Suprapubic skin (tissue), 4 donors: ENCODE data around the gene TNS3. TPM values are rescaled to one million over a fixed set of nuclear protein-coding genes. Genes with fewer than 3 reads are reported as not detected.

Experiments used
- DNase-seq, 2 donors: peaks; one replicate each; pipeline ENCODE4 v3.0.0-alpha.2; 2019; ENCODE audit warnings: low spot score in 2 of 2
- H3K27ac ChIP-seq: fragments of 200-600 bp; sonication (generic); one replicate; pipeline ENCODE4 v1.5.1; 2019
- H3K27me3 ChIP-seq: fragments of 200-600 bp; sonication (generic); one replicate; pipeline ENCODE4 v1.5.1; 2019
- H3K36me3 ChIP-seq: fragments of 200-600 bp; sonication (generic); one replicate; pipeline ENCODE4 v1.5.1; 2019
- H3K4me1 ChIP-seq: fragments of 200-600 bp; sonication (generic); one replicate; pipeline ENCODE4 v1.5.1; 2019
- H3K4me3 ChIP-seq: fragments of 200-600 bp; sonication (generic); one replicate; pipeline ENCODE4 v1.5.1; 2019; ENCODE audit warnings: mild to moderate bottlenecking
- H3K9me3 ChIP-seq: fragments of 200-600 bp; sonication (generic); one replicate; pipeline ENCODE4 v1.5.1; 2019
- EP300 ChIP-seq: sonication (generic); formaldehyde crosslinking; IDR thresholded peaks from one replicate; pipeline ENCODE4 v1.6.1; 2017; ENCODE audit warnings: antibody characterized with exemption
- POLR2A ChIP-seq, 2 donors: fragments of 450-650 bp; IDR thresholded peaks; one replicate each; pipeline ENCODE4 v1.6.1; 2017; ENCODE audit warnings: antibody characterized with exemption in 2 of 2, mild to moderate bottlenecking in 2 of 2, moderate library complexity in 2 of 2
- POLR2AphosphoS5 ChIP-seq, 3 donors: sonication (generic); formaldehyde crosslinking; IDR thresholded peaks; one replicate each; pipeline ENCODE4 v1.6.1; 2017; ENCODE audit warnings: antibody characterized with exemption in 3 of 3
- WGBS: methylation state at CpG from one replicate; pipeline ENCODE4 v1.1.5; 2018; 5-methylcytosine and 5-hydroxymethylcytosine counted together
- total RNA-seq, 4 donors: library from RNA; depleted of rRNA; stranded (reverse); fragments of >200 nt; gene quantifications; one replicate each; pipeline ENCODE4 v1.1.0, GENCODE V29; 2016
- TF ChIP-seq, protein P1 (sequence below), 2 donors: fragments of 200-600 bp in 1 of 2; fragments of 450-650 bp in 1 of 2; sonication (generic) in 1 of 2; IDR thresholded peaks; one replicate each; pipeline ENCODE4 v1.5.1; 2016 to 2019; ENCODE audit warnings: antibody characterized with exemption in 2 of 2, mild to moderate bottlenecking in 1 of 2, moderate library complexity in 1 of 2

Gene TNS3
- total RNA-seq, 4 donors from 2014 or later = 14.3 to 53.0 (median 31.9) TPM

DNA sequence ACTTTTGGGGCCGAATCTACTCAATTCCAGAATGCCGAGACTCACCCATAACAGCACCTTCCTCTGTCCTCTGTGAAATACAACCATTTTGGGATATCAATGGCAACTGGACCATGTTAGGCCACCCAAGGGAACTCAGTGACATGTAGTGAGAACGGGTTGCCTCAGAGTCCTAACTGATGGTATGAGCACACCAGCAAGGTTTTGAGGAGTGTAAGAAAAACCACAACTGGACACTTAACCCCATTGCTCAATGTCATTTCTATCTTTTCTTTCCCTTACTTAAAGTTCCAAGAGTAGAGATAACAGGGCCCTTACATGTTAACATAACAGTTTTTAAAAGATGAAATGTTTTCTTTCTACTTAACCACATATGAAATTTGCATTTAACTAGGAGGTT lies 67.1 kb downstream of the TNS3 start:
- TF ChIP-seq POLR2AphosphoS5 (IDR thresholded peaks at IDR 0.05) = no peak
- TF ChIP-seq EP300 = no peak
- no peak for TF ChIP-seq POLR2A (IDR thresholded peaks at IDR 0.05)
- TF ChIP-seq, protein P1, sequence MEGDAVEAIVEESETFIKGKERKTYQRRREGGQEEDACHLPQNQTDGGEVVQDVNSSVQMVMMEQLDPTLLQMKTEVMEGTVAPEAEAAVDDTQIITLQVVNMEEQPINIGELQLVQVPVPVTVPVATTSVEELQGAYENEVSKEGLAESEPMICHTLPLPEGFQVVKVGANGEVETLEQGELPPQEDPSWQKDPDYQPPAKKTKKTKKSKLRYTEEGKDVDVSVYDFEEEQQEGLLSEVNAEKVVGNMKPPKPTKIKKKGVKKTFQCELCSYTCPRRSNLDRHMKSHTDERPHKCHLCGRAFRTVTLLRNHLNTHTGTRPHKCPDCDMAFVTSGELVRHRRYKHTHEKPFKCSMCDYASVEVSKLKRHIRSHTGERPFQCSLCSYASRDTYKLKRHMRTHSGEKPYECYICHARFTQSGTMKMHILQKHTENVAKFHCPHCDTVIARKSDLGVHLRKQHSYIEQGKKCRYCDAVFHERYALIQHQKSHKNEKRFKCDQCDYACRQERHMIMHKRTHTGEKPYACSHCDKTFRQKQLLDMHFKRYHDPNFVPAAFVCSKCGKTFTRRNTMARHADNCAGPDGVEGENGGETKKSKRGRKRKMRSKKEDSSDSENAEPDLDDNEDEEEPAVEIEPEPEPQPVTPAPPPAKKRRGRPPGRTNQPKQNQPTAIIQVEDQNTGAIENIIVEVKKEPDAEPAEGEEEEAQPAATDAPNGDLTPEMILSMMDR (IDR thresholded peaks at IDR 0.05) = no peak
- Histone ChIP-seq H3K4me1 (peaks cover 24% of the 10 kb centered on the region), H3K36me3 (no peaks in the 10 kb centered on the region), H3K9me3 (no peaks in the 10 kb centered on the region), H3K27ac (no peak overlapping the region), H3K27me3 (no peaks in the 10 kb centered on the region), H3K4me3 (no peak overlapping the region)
- WGBS = 99% methylated on average over 3 of the region's 3 CpGs
- no peak for DNase-seq

DNA sequence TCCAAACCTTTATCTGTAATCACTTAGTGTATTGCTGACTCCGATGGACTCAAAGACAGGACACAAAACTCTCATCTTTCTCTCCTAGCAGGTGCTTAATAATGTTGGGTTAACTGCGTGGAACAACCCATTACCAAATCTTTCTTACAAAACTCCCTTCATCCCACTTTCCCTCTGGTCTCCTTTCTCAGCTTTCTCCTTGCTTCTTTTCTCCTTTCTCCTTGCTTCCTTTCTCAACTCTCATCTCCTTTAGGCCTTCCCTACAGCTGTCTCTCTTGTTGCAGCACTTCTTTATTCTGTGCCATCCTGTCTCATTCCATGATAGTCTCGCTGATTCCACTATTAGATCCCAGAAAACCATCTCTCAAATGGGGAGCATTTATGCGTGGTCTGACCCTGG lies 67.5 kb downstream of the TNS3 start:
- H3K27ac ChIP-seq = peak overlapping the region; percentile 3

DNA sequence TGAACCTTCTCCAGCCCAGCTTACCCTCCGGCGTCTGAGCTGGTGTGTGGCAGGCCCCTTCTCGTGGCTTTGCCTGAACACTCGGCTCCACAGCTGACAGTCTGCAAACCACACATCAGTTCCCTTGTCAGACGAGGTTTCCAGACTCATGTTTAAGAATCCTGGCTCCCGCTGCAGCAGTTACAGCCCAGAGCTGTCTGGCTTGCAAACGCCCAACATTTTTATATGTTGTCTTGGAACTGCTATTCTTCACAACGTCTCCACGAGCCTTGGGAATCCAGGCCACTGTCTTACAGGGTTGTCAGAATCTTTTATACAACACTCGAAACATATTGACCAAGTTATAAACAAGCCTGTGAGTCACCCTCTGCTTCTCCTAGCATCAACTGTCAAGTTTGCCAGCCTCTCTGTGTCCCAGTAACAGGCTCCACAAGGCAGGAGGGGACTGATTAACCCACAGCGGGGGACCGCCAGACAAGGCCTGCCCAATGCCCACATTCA lies 68.1 kb downstream of the TNS3 start:
- no peaks in the 10 kb centered on the region for H3K9me3 ChIP-seq
- no peaks in the 10 kb centered on the region for H3K27me3 ChIP-seq
- peaks cover 17% of the 10 kb centered on the region for H3K4me1 ChIP-seq
- H3K27ac ChIP-seq = peak overlapping the region; percentile 3
- no peak for DNase-seq
- TF ChIP-seq, protein P1 (IDR thresholded peaks at IDR 0.05) = no peak
- TF ChIP-seq POLR2AphosphoS5 (IDR thresholded peaks at IDR 0.05) (no peak), POLR2A (IDR thresholded peaks at IDR 0.05) (no peak), EP300 (no peak)
- H3K36me3 ChIP-seq = no peaks in the 10 kb centered on the region
- WGBS = 29% methylated on average over 12 of the region's 12 CpGs
- H3K4me3 ChIP-seq = no peak overlapping the region

More for the DNA sequence above, 67.5 kb downstream of the TNS3 start:
- Histone ChIP-seq H3K4me3 (no peak overlapping the region), H3K27me3 (no peaks in the 10 kb centered on the region), H3K9me3 (no peaks in the 10 kb centered on the region), H3K4me1 (peaks cover 20% of the 10 kb centered on the region), H3K36me3 (no peaks in the 10 kb centered on the region)
- 90% methylated on average over 4 of the region's 4 CpGs for WGBS
- TF ChIP-seq, protein P1 (IDR thresholded peaks at IDR 0.05) = no peak
- TF ChIP-seq POLR2AphosphoS5 (IDR thresholded peaks at IDR 0.05) (no peak), EP300 (no peak), POLR2A (IDR thresholded peaks at IDR 0.05) (no peak)
- DNase-seq = no peak

DNA sequence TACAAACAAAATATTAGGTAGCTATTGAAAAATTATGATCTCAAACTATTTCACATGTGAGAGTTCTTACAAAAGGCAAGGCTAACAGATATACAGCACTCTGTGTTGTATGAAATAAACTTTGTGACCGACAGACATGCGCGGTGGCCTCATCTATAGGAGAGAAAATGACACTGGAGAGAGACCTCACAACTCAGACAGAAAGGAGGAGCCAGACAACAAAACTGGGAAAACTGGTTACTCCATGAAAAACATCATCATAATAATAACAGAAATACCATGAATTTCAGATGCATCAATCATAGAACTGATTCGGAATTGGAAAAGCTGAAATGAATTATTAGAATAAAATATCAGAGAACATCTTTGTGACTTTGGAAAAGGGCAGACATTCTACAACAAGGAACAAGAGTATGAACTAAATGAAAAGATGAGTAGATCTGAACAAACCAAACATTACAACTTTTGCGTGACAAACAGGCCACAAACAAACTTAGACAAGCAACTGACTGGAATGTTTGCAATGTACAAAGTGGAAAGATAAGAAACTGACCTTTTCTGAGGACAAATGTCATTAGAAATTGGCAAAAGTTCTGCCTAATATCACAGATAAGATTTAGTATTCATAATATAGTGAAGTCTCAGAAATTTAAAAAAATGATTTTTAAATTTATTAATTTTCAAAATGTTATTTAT lies 69.3 kb downstream of the TNS3 start:
- 68% methylated on average over 5 of the region's 5 CpGs for WGBS
- peak overlapping the region; percentile 3 for H3K27ac ChIP-seq
- DNase-seq = no peak
- H3K27me3 ChIP-seq = no peaks in the 10 kb centered on the region
- no peaks in the 10 kb centered on the region for H3K9me3 ChIP-seq
- no peak overlapping the region for H3K4me3 ChIP-seq
- H3K36me3 ChIP-seq = no peaks in the 10 kb centered on the region
- TF ChIP-seq POLR2AphosphoS5 (IDR thresholded peaks at IDR 0.05) = no peak
- TF ChIP-seq, protein P1 (IDR thresholded peaks at IDR 0.05) = no peak
- TF ChIP-seq POLR2A (IDR thresholded peaks at IDR 0.05) = no peak
- no peak for TF ChIP-seq EP300
- peaks cover 17% of the 10 kb centered on the region for H3K4me1 ChIP-seq

DNA sequence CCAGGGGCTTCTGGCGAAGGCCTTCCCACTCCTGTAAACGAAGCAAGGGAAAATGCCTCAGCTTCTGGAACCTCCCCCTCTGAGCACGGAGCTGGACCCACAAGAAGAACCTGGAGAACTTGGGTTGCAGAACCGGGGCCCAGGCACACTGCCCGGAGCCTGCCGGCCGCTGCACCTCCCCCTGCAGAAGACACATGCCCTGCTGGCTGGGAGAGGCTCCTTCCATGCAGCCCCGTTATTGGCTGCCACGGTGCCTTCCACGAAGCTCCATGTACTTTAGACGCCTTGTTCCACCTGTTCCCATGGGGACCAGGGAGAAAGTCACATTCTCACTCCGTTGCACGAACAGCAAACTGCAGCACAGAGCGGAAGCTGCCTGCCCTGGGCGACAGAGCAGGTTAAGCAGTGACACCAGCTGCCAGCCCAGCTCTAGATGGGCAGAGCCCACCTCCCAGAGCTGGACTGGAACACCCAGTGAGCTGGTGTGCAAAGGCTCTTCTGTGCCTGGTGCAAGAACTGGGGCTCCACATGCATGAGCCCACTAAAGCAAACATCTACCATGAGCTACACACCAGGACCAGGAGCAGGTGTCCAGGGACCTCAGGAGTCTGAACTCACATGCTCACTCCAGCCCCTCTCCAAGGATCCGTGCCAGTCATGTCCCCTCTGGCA lies 70.1 kb downstream of the TNS3 start:
- H3K27me3 ChIP-seq = no peaks in the 10 kb centered on the region
- no peak for DNase-seq
- H3K36me3 ChIP-seq = no peaks in the 10 kb centered on the region
- TF ChIP-seq POLR2A (IDR thresholded peaks at IDR 0.05) = no peak
- TF ChIP-seq POLR2AphosphoS5 (IDR thresholded peaks at IDR 0.05) = no peak
- TF ChIP-seq, protein P1 (IDR thresholded peaks at IDR 0.05) = no peak
- TF ChIP-seq EP300 = no peak
- peaks cover 17% of the 10 kb centered on the region for H3K4me1 ChIP-seq
- no peaks in the 10 kb centered on the region for H3K9me3 ChIP-seq
- 84% methylated on average over 10 of the region's 16 CpGs for WGBS
- no peak overlapping the region for H3K27ac ChIP-seq
- no peak overlapping the region for H3K4me3 ChIP-seq
